HepG2 (cell line): ENCODE measurements around the gene HIGD1A. TPM values are rescaled to one million over a fixed set of nuclear protein-coding genes. Genes with fewer than 3 reads are reported as not detected.
A peak's percentile ranks its signal among the peaks of the same experiment; 100 is the strongest.

ENCODE experiments used
- AHR ChIP-seq: IDR thresholded peaks from 2 replicates; pipeline ENCODE4 v1.6.1; 2018; ENCODE audit warnings: missing genetic modification reagents, missing compliant biosample characterization
- BORCS8-MEF2B ChIP-seq: sonication (generic); formaldehyde crosslinking; IDR thresholded peaks from 2 replicates; pipeline ENCODE4 v1.8.0; 2022; ENCODE audit warnings: mild to moderate bottlenecking, missing genetic modification reagents
- FOXK2 ChIP-seq: fragments of 450-650 bp; IDR thresholded peaks from 2 replicates; pipeline ENCODE4 v1.6.1; 2016
- GTF2F1 ChIP-seq: fragments of 150-350 bp; IDR thresholded peaks from 2 replicates; pipeline ENCODE4 v1.6.1; 2014; ENCODE audit warnings: low read length
- KLF9 ChIP-seq: IDR thresholded peaks from 2 replicates; pipeline ENCODE4 v1.6.1; 2016; ENCODE audit warnings: low read depth
- RARA ChIP-seq: IDR thresholded peaks from 2 replicates; pipeline ENCODE4 v1.6.1; 2016; ENCODE audit warnings: missing genetic modification reagents, missing compliant biosample characterization
- ZNF225 ChIP-seq: sonication (generic); formaldehyde crosslinking; IDR thresholded peaks from 2 replicates; pipeline ENCODE4 v1.4.0; 2020; ENCODE audit warnings: mild to moderate bottlenecking, missing genetic modification reagents
- ZNF326 ChIP-seq: sonication (generic); formaldehyde crosslinking; IDR thresholded peaks from 2 replicates; pipeline ENCODE4 v1.4.0; 2020; ENCODE audit warnings: missing genetic modification reagents, borderline replicate concordance
- ZNF329 ChIP-seq: sonication (generic); formaldehyde crosslinking; IDR thresholded peaks from 2 replicates; pipeline ENCODE4 v1.9.0; 2021; ENCODE audit warnings: low read depth, mild to moderate bottlenecking, missing genetic modification reagents
- ZNF567 ChIP-seq: sonication (generic); formaldehyde crosslinking; IDR thresholded peaks from 2 replicates; pipeline ENCODE4 v1.8.1; 2023; ENCODE audit warnings: mild to moderate bottlenecking, missing genetic modification reagents, borderline replicate concordance
- ZNF678 ChIP-seq: sonication (generic); formaldehyde crosslinking; IDR thresholded peaks from 2 replicates; pipeline ENCODE4 v1.4.0; 2020; ENCODE audit warnings: mild to moderate bottlenecking, missing genetic modification reagents
- polyA plus RNA-seq, 8 experiments: library from polyadenylated mRNA; depleted of rRNA in 3 of 8; stranded (reverse) in 7 of 8; unstranded in 1 of 8; fragments of >200 nt; fragmentation: Illumina TruSeq in 4 of 8; extraction: Trizol in 4 of 8; gene quantifications; 2 replicates each; pipeline versions ENCODE4 v1.2.1 to v1.2.3, GENCODE V29; 2011 to 2016; ENCODE audit warnings: low read depth in 4 of 8, missing spikeins in 1 of 8, mixed read lengths in 1 of 8; ENCODE audit not compliant: insufficient read depth in 1 of 8
- total RNA-seq, 5 experiments: library from RNA; depleted of rRNA; stranded (reverse); fragments of >200 nt; fragmentation: Illumina TruSeq; extraction: Trizol; gene quantifications; 2 replicates each; pipeline ENCODE4 v1.2.3, GENCODE V29; 2016; ENCODE audit warnings: low read depth in 1 of 5
- TF ChIP-seq, protein P1 (sequence below): sonication (generic); formaldehyde crosslinking; IDR thresholded peaks from 2 replicates; pipeline ENCODE4 v1.9.0; 2021; ENCODE audit warnings: missing genetic modification reagents, borderline replicate concordance
- TF ChIP-seq, protein P2 (sequence below): sonication (generic); formaldehyde crosslinking; IDR thresholded peaks from 2 replicates; pipeline ENCODE4 v1.5.1; 2020; ENCODE audit warnings: mild to moderate bottlenecking, missing genetic modification reagents, moderate library complexity
- TF ChIP-seq, protein P3 (sequence below): sonication (generic); formaldehyde crosslinking; IDR thresholded peaks from 2 replicates; pipeline ENCODE4 v1.4.0; 2020; ENCODE audit warnings: missing genetic modification reagents
- TF ChIP-seq, protein P4 (sequence below): sonication (generic); formaldehyde crosslinking; IDR thresholded peaks from 2 replicates; pipeline ENCODE4 v1.4.0; 2020; ENCODE audit warnings: missing genetic modification reagents
- TF ChIP-seq, protein P5 (sequence below): sonication (generic); formaldehyde crosslinking; IDR thresholded peaks from 2 replicates; pipeline ENCODE4 v1.8.1; 2023; ENCODE audit warnings: missing genetic modification reagents, mild to moderate bottlenecking, borderline replicate concordance
- TF ChIP-seq, protein P6 (sequence below): sonication (generic); formaldehyde crosslinking; IDR thresholded peaks from 2 replicates; pipeline ENCODE4 v1.4.0; 2020; ENCODE audit warnings: mild to moderate bottlenecking, missing genetic modification reagents

Gene HIGD1A
- total and polyA plus RNA-seq, 2 of the 13 experiments (the other 11 are each of a cell fraction or from before 2014, with no cell fraction given), result 222 to 253 TPM

DNA sequence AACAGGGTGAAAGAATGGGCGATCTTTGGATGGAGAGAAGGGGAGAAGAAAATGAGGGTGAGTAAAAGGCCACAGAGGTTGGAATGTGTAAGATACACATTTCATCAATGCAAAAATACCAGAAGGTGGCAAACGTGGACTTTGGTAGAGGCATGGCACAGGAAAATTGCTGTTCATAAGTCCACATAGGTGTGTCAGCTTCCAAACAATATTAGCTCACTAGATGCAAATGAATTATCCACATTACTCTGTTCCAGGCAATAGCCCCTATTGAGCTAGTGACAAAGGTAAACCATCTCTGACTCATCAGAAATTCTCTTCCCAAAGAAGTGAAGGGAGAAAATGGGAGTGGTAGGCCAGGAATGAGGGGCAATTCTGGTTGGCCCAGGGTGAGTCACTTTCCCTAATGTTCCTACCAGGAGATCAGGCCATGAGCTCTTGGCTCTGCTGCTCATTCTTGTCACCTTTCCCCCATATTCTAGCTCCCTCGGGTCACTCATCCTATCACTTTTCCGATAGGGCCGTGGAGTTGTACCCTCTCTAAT lies 24.9 kb upstream of the HIGD1A start (continued):
- TF ChIP-seq, protein P1, sequence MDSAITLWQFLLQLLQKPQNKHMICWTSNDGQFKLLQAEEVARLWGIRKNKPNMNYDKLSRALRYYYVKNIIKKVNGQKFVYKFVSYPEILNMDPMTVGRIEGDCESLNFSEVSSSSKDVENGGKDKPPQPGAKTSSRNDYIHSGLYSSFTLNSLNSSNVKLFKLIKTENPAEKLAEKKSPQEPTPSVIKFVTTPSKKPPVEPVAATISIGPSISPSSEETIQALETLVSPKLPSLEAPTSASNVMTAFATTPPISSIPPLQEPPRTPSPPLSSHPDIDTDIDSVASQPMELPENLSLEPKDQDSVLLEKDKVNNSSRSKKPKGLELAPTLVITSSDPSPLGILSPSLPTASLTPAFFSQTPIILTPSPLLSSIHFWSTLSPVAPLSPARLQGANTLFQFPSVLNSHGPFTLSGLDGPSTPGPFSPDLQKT (CRISPR knock-in tag), result no peak
- no peak for TF ChIP-seq ZNF225 (CRISPR knock-in tag)
- TF ChIP-seq, protein P2, sequence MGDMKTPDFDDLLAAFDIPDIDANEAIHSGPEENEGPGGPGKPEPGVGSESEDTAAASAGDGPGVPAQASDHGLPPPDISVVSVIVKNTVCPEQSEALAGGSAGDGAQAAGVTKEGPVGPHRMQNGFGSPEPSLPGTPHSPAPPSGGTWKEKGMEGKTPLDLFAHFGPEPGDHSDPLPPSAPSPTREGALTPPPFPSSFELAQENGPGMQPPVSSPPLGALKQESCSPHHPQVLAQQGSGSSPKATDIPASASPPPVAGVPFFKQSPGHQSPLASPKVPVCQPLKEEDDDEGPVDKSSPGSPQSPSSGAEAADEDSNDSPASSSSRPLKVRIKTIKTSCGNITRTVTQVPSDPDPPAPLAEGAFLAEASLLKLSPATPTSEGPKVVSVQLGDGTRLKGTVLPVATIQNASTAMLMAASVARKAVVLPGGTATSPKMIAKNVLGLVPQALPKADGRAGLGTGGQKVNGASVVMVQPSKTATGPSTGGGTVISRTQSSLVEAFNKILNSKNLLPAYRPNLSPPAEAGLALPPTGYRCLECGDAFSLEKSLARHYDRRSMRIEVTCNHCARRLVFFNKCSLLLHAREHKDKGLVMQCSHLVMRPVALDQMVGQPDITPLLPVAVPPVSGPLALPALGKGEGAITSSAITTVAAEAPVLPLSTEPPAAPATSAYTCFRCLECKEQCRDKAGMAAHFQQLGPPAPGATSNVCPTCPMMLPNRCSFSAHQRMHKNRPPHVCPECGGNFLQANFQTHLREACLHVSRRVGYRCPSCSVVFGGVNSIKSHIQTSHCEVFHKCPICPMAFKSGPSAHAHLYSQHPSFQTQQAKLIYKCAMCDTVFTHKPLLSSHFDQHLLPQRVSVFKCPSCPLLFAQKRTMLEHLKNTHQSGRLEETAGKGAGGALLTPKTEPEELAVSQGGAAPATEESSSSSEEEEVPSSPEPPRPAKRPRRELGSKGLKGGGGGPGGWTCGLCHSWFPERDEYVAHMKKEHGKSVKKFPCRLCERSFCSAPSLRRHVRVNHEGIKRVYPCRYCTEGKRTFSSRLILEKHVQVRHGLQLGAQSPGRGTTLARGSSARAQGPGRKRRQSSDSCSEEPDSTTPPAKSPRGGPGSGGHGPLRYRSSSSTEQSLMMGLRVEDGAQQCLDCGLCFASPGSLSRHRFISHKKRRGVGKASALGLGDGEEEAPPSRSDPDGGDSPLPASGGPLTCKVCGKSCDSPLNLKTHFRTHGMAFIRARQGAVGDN (CRISPR knock-in tag), result no peak
- no peak for TF ChIP-seq ZNF329 (CRISPR knock-in tag)
- TF ChIP-seq, protein P3, sequence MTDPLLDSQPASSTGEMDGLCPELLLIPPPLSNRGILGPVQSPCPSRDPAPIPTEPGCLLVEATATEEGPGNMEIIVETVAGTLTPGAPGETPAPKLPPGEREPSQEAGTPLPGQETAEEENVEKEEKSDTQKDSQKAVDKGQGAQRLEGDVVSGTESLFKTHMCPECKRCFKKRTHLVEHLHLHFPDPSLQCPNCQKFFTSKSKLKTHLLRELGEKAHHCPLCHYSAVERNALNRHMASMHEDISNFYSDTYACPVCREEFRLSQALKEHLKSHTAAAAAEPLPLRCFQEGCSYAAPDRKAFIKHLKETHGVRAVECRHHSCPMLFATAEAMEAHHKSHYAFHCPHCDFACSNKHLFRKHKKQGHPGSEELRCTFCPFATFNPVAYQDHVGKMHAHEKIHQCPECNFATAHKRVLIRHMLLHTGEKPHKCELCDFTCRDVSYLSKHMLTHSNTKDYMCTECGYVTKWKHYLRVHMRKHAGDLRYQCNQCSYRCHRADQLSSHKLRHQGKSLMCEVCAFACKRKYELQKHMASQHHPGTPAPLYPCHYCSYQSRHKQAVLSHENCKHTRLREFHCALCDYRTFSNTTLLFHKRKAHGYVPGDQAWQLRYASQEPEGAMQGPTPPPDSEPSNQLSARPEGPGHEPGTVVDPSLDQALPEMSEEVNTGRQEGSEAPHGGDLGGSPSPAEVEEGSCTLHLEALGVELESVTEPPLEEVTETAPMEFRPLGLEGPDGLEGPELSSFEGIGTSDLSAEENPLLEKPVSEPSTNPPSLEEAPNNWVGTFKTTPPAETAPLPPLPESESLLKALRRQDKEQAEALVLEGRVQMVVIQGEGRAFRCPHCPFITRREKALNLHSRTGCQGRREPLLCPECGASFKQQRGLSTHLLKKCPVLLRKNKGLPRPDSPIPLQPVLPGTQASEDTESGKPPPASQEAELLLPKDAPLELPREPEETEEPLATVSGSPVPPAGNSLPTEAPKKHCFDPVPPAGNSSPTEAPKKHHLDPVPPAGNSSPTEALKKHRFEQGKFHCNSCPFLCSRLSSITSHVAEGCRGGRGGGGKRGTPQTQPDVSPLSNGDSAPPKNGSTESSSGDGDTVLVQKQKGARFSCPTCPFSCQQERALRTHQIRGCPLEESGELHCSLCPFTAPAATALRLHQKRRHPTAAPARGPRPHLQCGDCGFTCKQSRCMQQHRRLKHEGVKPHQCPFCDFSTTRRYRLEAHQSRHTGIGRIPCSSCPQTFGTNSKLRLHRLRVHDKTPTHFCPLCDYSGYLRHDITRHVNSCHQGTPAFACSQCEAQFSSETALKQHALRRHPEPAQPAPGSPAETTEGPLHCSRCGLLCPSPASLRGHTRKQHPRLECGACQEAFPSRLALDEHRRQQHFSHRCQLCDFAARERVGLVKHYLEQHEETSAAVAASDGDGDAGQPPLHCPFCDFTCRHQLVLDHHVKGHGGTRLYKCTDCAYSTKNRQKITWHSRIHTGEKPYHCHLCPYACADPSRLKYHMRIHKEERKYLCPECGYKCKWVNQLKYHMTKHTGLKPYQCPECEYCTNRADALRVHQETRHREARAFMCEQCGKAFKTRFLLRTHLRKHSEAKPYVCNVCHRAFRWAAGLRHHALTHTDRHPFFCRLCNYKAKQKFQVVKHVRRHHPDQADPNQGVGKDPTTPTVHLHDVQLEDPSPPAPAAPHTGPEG, result no peak
- TF ChIP-seq, protein P4, sequence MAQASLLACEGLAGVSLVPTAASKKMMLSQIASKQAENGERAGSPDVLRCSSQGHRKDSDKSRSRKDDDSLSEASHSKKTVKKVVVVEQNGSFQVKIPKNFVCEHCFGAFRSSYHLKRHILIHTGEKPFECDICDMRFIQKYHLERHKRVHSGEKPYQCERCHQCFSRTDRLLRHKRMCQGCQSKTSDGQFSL (CRISPR knock-in tag), result no peak
- TF ChIP-seq, protein P5, sequence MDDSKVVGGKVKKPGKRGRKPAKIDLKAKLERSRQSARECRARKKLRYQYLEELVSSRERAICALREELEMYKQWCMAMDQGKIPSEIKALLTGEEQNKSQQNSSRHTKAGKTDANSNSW (CRISPR knock-in tag), result no peak
- no peak for TF ChIP-seq BORCS8-MEF2B (CRISPR knock-in tag)
- TF ChIP-seq AHR (CRISPR knock-in tag), result no peak
- TF ChIP-seq ZNF567 (CRISPR knock-in tag), result no peak
- TF ChIP-seq KLF9 (CRISPR knock-in tag), result peak; percentile 50; the same call in 1 of the 2 replicates
- TF ChIP-seq, protein P6, sequence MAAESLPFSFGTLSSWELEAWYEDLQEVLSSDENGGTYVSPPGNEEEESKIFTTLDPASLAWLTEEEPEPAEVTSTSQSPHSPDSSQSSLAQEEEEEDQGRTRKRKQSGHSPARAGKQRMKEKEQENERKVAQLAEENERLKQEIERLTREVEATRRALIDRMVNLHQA, result no peak
- TF ChIP-seq RARA (CRISPR knock-in tag), result peak; percentile 94
- no peak for TF ChIP-seq ZNF326
- TF ChIP-seq ZNF678 (CRISPR knock-in tag), result no peak
- no peak for TF ChIP-seq GTF2F1
- TF ChIP-seq FOXK2, result 0 out of 2 replicates have a peak, but pooled peaks have one; percentile 55
